Upper lobe of left lung (tissue), 6 donors: ENCODE measurements around the gene CHCHD6. TPM values are rescaled to one million over a fixed set of nuclear protein-coding genes. Genes with fewer than 3 reads are reported as not detected.

ENCODE experiments used
- ATAC-seq, 2 donors: fragments of 200-7000 bp; cut with Tn5 transposase; one replicate each; pipeline ENCODE4 v1.9.1; 2022; ENCODE audit warnings: mild to moderate bottlenecking in 2 of 2, moderate library complexity in 2 of 2; ENCODE audit not compliant: low FRiP score in 2 of 2
- DNase-seq, 2 donors: peaks; one replicate each; pipeline ENCODE4 v3.0.0-alpha.2; 2019 to 2020
- H3K27ac ChIP-seq, 4 donors: fragments of 200-600 bp; sonication (generic); one replicate each; pipeline ENCODE4 v1.5.1; 2016 to 2019
- H3K27me3 ChIP-seq, 4 donors: fragments of 200-600 bp; sonication (generic); one replicate each; pipeline ENCODE4 v1.5.1; 2017 to 2019
- H3K36me3 ChIP-seq, 4 donors: fragments of 200-600 bp; sonication (generic); one replicate each; pipeline ENCODE4 v1.5.1; 2016 to 2019
- H3K4me1 ChIP-seq, 4 donors: fragments of 200-600 bp; sonication (generic); one replicate each; pipeline ENCODE4 v1.5.1; 2018 to 2019
- H3K4me3 ChIP-seq, 4 donors: fragments of 200-600 bp; sonication (generic); one replicate each; pipeline ENCODE4 v1.5.1; 2017 to 2019; ENCODE audit warnings: mild to moderate bottlenecking in 2 of 4, moderate library complexity in 1 of 4
- H3K9me3 ChIP-seq, 4 donors: fragments of 200-600 bp; sonication (generic); one replicate each; pipeline ENCODE4 v1.5.1; 2018 to 2019
- CTCF ChIP-seq, 6 experiments: fragments of 450-650 bp in 4 of 6; fragments of 200-600 bp in 2 of 6; sonication (generic) in 2 of 6; IDR thresholded peaks; one replicate each; pipeline ENCODE4 v1.5.1; 2016 to 2019; ENCODE audit warnings: antibody characterized with exemption in 6 of 6
- EP300 ChIP-seq, 4 donors: sonication (generic); formaldehyde crosslinking; IDR thresholded peaks; one replicate each; pipeline ENCODE4 v1.5.1; 2017; ENCODE audit warnings: antibody characterized with exemption in 4 of 4, control low read depth in 2 of 4
- POLR2A ChIP-seq, 4 donors: fragments of 450-650 bp; IDR thresholded peaks; one replicate each; pipeline ENCODE4 v1.5.1; 2016 to 2017; ENCODE audit warnings: antibody characterized with exemption in 4 of 4, mild to moderate bottlenecking in 2 of 4
- POLR2AphosphoS5 ChIP-seq, 2 donors: sonication (generic); formaldehyde crosslinking; IDR thresholded peaks; one replicate each; pipeline ENCODE4 v1.5.1; 2017; ENCODE audit warnings: antibody characterized with exemption in 2 of 2
- WGBS, 2 donors: methylation state at CpG; one replicate each; pipeline ENCODE4 v1.1.5; 2017 to 2018; 5-methylcytosine and 5-hydroxymethylcytosine counted together
- total RNA-seq, 6 donors: library from RNA; depleted of rRNA in 4 of 6; stranded (reverse); fragments of >200 nt in 4 of 6; gene quantifications; one replicate each; pipeline versions ENCODE4 v1.1.0 to v1.2.1, GENCODE V29; 2016 to 2021
- donor health status: DM: no; HTN: no; CAD: no; lungs with moderate emphysema.
- donor health status: DM: no; HTN: yes; CAD: no; lungs with severe emphysema.

Gene CHCHD6
- total RNA-seq, 6 donors from 2014 or later: 16.6 to 35.6 (median 21.8) TPM

- DNase-seq (no peak), ATAC-seq (no peak)
- H3K4me1 ChIP-seq: peaks cover 10 to 12% (median 11%) of the 10 kb centered on the region in 4 donors
- TF ChIP-seq POLR2A (IDR thresholded peaks at IDR 0.05) (no peak), CTCF (IDR thresholded peaks at IDR 0.05) (no peak), POLR2AphosphoS5 (IDR thresholded peaks at IDR 0.05) (no peak), EP300 (IDR thresholded peaks at IDR 0.05) (no peak)
- no peaks in the 10 kb centered on the region for H3K27me3 ChIP-seq
- H3K9me3 ChIP-seq: no peaks in the 10 kb centered on the region
- WGBS, 2 donors: 79 to 90% methylated on average over 6 to 8 of the region's 8 CpGs
- H3K27ac ChIP-seq: no peak overlapping the region
- H3K36me3 ChIP-seq: peaks cover 0 to 25% (median 6%) of the 10 kb centered on the region in 4 donors
- no peak overlapping the region for H3K4me3 ChIP-seq
These were observed 302.9 kb downstream of the CHCHD6 start for GRCh38 chr3:127006781-127007436.

GRCh38 chr3:127008236-127008635 is 304.2 kb downstream of the CHCHD6 start:
- no peak for DNase-seq

GRCh38 chr3:127009531-127009930 is 305.5 kb downstream of the CHCHD6 start:
- Histone ChIP-seq H3K27ac (no peak overlapping the region), H3K27me3 (no peaks in the 10 kb centered on the region), H3K4me3 (no peak overlapping the region), H3K9me3 (no peaks in the 10 kb centered on the region), H3K36me3 (peaks cover 0 to 50% (median 24%) of the 10 kb centered on the region in 4 donors), H3K4me1 (no peaks in the 10 kb centered on the region)
- DNase-seq: no peak
- WGBS, 2 donors: 82 to 88% methylated on average over 5 to 10 of the region's 10 CpGs
- TF ChIP-seq POLR2A (IDR thresholded peaks at IDR 0.05): no peak
- TF ChIP-seq EP300 (IDR thresholded peaks at IDR 0.05): no peak
- no peak for TF ChIP-seq CTCF (IDR thresholded peaks at IDR 0.05)
- no peak for TF ChIP-seq POLR2AphosphoS5 (IDR thresholded peaks at IDR 0.05)
- ATAC-seq: no peak

More at GRCh38 chr3:127008236-127008635, 304.2 kb downstream of the CHCHD6 start:
- Histone ChIP-seq H3K27me3 (no peaks in the 10 kb centered on the region), H3K36me3 (peaks cover 0 to 38% (median 16%) of the 10 kb centered on the region in 4 donors), H3K9me3 (no peaks in the 10 kb centered on the region), H3K4me1 (peaks cover 0 to 1% (median 0%) of the 10 kb centered on the region in 4 donors), H3K27ac (no peak overlapping the region), H3K4me3 (no peak overlapping the region)
- ATAC-seq: no peak
- whole genome bisulfite sequencing, 2 donors: 84 to 91% methylated on average over 9 to 10 of the region's 10 CpGs
- TF ChIP-seq POLR2AphosphoS5 (IDR thresholded peaks at IDR 0.05): no peak
- TF ChIP-seq EP300 (IDR thresholded peaks at IDR 0.05): no peak

Other genes with a start within 250 kb of the CHCHD6 start
- gene ZXDC, start 228.3 kb upstream of the CHCHD6 start, total RNA-seq: 100 to 1,000 TPM in 1 of 6 donors, 10 to 100 TPM in 5; 35.9 to 112 (median 53.5) TPM
- not detected for gene UROC1, start 186.5 kb upstream of the CHCHD6 start, total RNA-seq
- 1 to 10 TPM in 3 of 6 donors, under 1 TPM in 1, not detected in 2; 0.57 to 3.1 (median 2.0) TPM for gene CHST13, start 180.1 kb upstream of the CHCHD6 start, total RNA-seq
- not detected for gene C3orf22, start 145.3 kb upstream of the CHCHD6 start, total RNA-seq
- 10 to 100 TPM in 5 of 6 donors, 1 to 10 TPM in 1; 7.6 to 14.4 (median 12.4) TPM for gene TXNRD3, start 49.1 kb upstream of the CHCHD6 start, total RNA-seq